ENCODE measurements around the gene SMIM24.

SMIM24 gene

DNA sequence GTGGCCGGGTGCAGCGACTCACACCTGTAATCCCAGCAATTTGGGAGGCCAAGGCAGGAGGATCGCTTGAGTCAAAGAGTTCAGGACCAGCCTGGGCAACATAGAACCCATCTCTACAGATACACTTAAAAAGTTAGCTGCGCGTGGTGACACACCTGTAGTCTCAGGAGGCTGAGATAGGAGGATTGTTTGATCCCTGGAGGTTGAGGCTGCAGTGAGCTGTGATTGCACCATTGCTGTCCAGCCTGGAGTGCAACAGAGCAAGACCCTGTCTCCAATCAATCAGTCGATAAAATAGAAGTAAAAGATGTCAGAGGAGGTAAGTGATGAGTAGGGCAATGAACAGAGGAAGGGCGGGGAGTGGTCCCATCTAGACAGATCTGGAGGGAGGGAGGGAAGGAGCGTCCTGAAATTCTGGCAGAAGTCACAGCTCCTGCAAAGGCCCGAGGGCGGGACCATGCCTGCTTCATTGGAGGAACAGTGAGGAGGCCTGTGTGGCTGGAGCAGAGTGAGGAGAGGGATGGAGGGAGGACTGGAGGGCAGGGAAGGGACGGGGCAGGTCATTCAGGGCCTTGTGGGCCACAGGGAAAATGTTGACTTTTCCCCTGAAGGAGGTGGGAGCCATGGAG lies 9.7 kb downstream of the SMIM24 start:
- DNase-seq, result no peak

- DNase-seq, result no peak
Observed at GRCh38 chr19:3469638-3470499, 10.5 kb downstream of the SMIM24 start.

- DNase-seq, result no peak
Observed at GRCh38 chr19:3468211-3468610, 12.1 kb downstream of the SMIM24 start.

DNA sequence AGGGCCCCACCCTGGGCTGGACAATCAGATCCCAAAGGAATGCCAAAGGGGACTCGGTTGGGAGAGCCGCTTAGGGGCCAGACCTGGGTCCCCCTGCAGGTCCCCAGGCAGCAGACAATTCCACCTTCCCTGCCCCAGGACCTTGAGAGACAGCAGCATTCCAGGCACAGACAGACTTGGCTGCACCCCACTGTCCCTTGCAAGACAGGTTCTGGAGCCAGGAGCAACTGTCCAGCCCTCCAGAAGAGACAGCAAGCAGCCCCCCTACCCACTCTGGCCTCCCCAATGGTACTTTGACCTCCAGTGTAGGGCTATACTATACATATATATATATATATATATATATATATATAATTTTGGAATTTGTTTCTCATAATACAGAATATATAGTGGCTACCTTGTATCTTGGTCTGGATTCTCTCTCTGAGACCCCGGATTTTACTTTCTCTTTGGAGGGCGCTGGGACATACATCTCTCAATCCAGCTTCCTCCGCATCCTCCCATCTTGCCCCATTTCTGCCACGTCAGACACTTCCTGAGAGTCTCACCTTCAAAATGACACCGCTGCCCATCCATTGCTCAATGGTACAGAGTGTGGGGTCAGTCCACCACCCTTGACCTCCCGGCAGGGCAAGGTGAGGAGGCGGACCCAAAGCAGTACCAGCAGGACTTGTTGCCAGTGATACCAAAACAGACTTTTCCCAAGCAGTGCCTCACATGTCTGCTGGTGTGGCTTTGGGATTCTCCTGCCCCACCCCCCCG lies 12.7 kb downstream of the SMIM24 start:
- no peak for DNase-seq

- no peak for DNase-seq
Observed at GRCh38 chr19:3466635-3467034, 13.7 kb downstream of the SMIM24 start.

- DNase-seq, result no peak
Observed at GRCh38 chr19:3465552-3465951, 14.8 kb downstream of the SMIM24 start.

GRCh38 chr19:3464587-3465235 lies 15.6 kb downstream of the SMIM24 start:
- DNase-seq, result no peak

DNA sequence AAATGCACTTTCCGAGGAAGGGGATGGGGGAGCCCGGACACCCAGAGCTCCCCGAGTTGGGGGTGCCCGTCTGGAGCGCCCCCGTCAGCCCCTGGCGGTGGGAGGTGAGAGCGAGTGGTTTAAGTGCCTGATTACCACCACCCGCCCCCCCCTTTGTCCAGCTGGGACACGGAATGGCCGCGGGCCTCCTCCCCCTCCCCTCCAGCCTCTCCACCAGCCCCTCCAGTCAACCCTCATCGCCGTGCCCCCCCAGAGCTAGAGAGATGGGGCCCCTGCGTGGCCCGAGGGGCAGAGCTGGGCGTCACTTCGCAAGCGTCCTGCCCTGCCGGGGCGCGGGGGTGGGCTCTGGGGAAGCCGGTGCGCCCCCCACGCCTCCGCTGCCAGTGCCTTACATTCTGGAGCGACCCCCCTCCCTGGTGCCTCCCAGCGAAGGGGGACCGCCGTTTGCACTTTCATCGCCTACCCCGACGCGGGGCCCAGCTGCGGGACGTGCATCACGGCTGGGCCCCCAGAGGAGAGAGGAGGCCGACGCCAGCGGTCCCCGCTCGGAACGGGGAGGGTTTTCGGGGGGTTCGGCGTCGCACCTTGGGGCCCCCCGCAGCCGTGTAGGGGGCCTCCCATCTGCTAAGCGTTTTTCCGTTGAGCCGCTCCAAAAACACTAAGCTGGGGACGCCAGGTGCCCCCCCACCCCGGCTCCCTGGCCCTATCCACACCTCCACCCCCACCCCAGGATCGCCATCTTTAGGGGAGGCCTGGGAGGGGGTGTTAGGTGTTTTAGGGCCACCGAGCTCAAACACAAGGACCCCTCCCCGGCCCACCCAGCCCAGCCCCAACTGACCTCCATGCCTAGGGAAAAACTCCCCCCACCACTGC lies 16.4 kb downstream of the SMIM24 start:
- no peak for DNase-seq

DNA sequence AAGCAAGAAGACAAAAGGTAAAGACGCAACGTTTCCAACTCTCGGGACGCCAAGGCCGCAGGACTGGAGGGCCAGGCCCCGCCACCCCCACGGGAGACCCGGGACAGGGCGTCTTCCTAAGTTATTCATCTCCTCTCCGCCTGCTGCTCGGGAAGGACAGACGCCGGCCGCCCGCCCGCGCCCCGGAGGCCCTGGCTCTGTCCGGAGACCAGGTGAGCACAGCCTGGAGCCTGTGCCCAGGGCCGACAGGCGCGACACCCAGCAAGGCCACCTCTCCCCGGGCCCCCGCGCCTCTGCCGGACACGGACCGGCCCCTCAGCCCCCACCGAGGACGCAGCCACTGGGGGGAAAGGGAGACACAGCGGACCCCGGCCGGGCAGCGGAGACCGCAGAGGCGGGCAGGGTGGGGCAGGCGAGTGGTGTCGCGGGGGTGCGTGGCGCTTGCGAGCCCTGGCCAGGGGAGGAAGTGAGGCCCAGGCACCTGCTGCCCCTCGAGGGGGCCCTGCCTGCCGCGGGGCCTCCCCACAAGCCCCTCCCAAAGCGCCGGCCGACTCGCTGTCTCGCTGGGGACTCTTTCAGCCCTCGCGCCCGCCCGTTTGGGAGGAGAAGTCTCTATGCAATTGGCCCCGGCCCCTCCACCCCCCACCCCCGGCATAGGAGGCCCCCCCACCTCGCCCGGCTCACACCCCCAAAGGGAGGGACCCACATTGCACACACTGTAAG lies 17.2 kb downstream of the SMIM24 start:
- no peak for DNase-seq

DNA sequence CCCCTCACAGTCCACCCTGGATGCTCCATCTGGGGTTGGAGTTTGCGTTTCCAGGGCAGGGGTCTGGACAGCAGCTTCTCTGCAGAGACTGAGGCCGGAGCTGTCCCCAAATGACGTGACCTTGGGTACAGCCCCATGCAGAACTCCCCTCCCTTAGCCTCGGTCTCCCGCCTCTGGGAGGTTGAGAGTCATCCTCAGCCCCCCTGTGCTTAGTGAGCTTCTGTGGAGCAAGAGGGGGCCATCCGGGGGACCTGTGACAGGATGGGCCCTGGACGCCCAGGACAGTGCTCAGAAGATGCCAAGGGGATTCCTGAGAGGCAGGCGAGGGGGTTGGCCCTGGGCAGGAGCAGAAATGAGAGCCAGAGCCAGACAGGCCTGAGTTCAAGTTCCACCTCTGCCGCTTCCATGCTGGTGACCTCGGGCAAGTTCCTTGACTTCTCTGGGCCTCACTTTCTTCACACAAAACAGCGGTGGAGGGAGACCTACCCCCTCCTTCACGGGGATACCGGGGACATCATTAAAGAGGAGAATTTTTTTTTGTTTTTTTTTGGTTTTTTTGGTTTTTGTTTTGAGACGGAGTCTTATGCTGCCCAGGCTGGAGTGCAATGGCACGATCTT lies 20.3 kb downstream of the SMIM24 start:
- no peak for DNase-seq

GRCh38 chr19:3459089-3459881 lies 21.0 kb downstream of the SMIM24 start:
- DNase-seq, result peak; percentile 5

DNA sequence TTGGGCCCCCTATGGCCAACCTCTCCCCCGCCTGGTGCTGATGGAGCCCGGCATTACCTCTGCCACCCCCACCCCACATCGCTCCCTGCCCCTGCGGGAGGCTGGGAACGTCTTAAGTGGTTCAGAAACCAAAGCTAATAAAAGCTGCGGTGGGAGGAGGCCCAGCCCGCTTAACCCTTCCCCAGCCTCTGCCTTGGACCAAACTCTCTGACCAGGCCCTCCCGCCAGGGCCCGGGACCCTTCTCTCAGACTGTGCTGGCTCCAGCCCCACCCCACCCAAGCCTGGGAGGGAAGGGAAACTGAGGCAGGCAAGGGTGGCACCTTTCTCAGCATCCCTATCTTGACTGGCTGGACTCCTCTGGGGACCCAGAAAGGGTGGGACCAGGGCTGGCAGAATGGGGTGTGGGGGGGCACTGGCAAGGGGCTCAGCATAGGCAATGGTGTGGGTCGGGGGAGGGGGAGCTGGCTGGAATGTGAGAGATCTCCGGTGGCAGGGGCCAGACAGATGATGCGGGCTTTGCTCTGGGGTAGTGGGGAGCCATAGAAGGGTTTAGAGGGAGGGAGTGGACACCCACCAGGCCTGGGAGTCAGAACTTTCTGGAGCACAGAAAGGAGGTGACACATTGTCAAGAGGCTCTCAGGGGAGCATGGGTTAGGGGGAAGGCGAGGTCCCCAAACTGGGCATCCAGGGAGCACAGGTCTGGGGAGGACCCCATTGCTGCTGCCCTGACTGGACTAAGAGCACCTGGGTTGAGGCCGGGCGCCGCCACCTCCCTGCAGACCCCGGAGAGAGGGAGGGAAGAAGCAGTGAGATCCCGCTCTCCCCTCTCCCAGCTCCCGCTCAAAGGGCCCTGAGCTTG lies 21.9 kb downstream of the SMIM24 start:
- DNase-seq, result no peak

DNA sequence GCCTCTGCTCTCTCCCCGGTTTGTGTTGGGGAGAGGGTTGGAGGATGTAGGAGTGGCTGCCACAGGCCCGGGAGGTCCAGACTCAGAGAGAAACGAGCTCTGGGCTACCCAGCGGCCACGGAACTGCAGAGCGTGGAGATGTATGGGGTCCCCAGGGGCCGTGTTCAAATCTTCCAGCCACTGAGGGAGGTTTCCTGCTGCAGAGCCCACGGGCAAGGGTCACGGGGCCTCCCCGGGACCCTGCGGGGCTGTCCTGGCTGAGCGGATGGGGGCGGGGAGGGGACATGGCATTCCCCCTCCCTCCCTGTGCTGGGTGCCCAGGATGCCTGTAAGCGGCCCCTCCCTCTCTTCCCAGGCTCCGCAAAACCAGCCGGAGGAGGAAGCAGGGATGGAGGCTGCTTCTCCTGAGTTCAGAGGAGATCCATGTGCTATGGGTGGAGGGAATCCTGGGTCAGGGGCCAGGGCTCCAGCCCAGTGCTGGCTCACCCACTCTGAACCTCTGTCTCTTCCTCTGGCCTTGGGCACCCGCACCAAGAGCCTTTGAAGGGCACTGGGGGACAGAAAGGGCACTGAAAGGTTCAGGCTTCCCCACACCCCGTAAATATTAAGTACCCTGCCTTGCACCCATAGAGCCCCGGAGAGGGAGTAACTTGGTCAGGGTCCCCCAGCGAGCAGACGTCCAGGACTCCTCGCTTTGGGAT lies 22.6 kb downstream of the SMIM24 start:
- no peak for DNase-seq

GRCh38 chr19:3456925-3457527 lies 23.3 kb downstream of the SMIM24 start:
- DNase-seq, result no peak

DNA sequence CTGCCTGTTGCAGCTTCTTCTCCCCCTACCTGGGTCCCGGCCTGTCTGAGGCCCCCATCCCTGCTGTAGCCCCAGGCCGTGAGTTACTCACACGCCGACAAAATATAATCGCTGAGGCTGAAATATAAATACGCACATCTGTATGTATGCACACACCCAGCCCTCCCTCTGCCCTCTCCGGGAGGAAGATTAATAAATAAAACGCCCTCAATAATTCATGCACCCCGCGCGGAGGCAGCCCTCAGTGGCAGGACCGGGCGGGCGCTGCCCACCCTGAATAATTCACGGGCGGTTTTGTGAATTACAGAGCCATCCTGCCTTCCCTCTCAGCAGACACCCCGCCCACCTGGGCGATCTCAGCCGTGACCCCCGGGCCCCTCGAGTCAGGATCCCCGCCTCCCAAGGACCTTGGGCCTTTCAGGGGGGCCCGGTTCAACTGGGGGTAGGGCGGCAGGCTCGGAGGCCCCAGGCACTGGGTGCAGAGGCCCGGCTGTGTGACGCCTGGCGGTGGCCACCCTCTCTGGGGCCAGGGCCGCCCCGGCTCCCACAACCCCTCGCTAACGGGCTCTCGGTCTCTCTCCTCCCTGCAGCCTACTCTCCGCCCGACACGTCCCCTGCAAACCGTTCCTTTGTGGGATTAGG lies 24.2 kb downstream of the SMIM24 start:
- DNase-seq, result no peak

DNA sequence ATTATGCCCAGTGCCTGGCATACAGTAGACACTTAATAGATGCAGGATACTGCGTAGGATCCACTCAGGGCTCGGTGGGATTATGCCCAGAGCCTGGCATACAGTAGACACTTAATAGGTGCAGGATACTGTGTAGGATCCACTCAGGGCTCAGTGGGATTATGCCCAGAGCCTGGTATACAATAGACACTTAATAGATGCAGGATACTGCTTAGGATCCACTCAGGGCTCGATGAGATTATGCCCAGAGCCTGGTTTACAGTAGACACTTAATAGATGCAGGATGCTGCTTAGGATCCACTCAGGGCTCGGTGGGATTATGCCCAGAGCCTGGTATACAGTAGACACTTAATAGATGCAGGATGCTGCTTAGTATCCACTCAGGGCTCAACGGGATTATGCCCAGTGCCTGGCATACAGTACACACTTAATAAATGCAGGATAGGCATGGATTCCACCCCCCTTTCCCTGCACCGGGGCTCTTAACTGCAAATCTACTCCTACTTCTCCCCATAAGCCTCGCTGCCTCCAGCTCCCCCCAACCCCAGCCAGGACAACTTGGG lies 24.9 kb downstream of the SMIM24 start:
- DNase-seq, result no peak
